GM19025 (cell line): Measurements from ENCODE around the gene YPEL1.
"Not testable (repeated sequence)": the region's sequence is repeated elsewhere in the genome, so short reads cannot be mapped to it uniquely, and the experiment has no call there.

ENCODE experiments used
- ATAC-seq: cut with Tn5 transposase; IDR thresholded peaks from one replicate; pipeline ENCODE4 v1.9.1; 2021; ENCODE audit warnings: mild to moderate bottlenecking, low read depth, moderate library complexity; ENCODE audit not compliant: unreplicated experiment

The YPEL1 gene

DNA sequence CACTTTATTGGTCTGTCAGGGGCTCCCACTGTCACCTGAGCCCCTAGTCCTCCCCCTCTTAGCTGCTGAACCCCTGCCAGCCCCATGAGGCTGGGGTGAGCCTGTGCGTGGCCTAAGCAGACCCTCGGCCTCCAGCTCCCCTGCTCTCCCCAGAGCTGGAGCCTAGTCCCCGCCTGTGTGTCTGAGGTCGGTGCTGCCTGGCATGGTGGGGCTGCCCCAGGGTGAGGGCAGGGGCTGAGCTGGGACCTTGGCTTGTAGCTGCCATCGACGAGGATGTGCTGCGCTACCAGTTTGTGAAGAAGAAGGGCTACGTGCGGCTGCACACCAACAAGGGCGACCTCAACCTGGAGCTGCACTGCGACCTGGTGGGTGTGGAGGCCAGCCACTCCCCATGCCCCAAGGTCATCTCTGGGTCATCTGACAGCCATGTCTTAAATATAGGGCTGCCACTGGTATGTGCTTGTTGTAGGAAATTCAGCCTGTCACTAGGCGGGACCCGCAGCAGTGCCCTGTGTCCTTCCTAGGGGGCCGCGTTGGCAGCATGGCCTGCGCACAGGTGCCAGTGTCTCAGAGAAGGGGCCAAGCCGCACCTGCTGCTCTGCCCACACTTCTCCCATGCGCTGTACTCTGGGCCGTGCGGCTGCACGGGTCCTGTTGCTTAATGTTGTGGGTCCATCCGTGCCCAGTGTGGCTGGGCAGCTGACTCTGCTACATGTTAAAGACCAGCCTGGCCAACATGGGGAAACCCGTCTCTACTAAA, 48.8 kb downstream of the YPEL1 start:
- ATAC-seq: no peak

DNA sequence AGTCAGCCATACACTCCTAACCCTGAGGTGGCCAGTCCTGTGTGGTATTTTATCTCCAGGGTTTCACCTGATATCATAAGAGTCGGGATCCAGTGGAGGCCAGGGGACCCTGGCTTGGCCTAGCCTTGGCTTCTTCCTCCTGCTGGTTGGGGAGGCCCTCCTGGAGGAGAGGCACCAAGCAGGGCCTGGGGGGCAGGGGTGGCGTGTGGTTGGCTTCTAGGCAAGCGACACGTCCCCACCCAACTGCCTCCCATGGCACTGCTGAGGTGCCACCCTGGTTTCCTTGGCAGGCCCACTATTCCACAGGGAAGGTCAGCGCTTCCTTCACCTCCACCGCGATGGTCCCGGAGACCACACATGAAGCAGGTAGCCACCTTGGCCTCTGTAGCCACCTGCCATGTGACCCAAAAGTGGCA, 49.4 kb downstream of the YPEL1 start:
- no peak for ATAC-seq

DNA sequence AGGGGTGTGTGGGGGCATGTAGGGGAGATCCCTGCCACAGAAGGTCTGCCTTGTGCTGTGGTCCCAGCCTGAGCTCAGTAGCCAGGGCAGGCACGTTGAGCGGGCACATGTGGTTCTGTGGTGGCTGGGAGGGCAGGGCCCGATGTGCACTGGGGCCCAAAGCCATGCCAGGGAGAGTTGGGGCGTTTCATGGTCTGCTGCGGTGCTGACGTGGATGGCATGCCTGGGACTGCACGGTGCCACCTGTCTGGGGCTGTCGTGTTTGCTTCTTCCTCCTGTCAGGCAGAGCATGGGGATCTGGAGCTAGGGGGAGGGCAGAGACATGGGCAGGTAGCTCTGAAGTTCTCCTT, 50.5 kb downstream of the YPEL1 start:
- ATAC-seq: no peak

DNA sequence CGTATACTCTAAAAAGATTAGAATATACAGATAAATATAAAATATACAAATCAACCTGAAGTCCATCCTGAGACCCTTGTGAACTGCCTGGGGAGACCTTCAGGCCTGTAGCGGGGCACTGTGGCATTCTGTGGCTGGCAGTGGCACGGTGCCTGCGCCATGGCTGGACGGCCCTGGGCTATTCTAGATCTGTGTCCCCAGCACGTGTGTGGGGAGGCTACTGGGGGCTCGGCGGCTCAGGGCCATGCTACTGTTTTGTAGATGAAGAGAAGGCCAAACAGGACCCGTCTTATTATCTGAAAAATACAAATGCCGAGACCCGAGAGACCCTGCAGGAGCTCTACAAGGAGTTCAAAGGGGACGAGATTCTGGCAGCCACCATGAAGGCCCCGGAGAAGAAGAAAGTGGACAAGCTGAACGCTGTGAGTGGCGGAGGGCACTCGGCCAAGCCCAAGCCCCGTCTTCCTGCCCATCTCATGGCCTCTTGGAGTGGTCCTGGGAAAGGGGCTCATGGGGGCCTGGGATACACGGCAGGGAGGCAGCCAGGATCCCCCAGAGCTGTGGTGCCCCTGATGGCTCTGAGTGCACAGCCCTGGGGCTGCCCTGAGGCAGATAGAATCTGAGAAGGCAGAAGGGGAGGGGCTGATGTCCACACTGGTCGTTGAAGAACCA, 51.0 kb downstream of the YPEL1 start:
- no peak for ATAC-seq

DNA sequence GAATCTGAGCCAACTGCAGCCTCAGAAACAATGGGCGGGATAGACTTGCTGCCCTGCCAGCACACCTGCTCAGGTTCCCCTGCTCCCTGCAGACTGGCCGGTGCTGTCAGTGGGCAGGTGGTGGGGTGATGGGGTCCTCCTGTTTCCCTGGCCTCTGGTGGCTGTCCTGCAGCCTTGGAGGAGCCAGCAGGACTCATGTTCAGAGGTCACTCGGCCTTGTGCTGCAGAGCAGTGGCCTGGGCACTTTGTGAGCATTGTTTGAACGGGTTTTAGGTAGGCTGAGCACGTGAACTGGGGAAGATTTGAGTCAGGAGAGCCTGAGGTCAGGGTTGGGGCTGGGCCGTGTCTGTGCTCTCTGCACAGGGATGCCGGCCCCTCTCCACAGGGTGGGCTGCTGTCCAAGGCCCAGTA, 52.2 kb downstream of the YPEL1 start:
- ATAC-seq: no peak

DNA sequence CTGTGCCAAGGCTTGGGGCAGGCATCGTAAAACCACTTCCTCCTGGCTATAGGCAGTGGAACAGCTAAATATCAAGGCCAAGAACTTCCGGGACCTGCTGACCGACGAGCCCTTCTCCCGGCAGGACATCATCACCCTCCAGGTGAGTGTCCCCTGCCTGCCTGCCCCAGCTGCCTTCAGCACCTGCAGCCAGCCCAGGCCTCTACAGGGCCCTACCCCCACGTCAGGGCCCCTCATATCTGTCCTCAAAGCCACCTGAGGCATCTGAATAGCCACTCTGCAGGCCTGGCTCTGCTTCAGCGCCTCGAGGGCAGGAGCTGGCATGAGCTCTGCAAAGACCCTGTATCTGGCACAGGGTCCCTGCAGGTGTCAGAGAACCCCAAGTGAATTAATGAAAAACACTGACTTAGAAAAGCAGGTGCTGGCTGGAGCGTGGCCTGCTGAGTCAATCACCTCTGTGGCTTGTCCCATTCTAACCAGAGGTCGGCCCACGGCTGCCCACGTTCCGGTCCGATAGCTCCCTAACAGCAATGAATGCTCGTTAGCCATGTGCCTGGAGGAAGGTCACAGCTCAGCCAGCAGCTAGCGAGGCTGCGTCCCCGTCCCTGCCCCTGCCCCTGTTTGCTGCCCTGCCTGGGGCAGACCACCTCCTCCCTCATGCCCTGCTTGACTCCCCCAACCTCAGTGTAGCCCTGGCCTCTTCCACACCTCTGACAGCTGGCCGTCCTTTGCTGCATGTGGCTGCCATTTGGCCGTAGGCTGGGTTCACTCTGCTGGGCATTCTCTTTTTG, 53.0 kb downstream of the YPEL1 start:
- ATAC-seq: no peak

DNA sequence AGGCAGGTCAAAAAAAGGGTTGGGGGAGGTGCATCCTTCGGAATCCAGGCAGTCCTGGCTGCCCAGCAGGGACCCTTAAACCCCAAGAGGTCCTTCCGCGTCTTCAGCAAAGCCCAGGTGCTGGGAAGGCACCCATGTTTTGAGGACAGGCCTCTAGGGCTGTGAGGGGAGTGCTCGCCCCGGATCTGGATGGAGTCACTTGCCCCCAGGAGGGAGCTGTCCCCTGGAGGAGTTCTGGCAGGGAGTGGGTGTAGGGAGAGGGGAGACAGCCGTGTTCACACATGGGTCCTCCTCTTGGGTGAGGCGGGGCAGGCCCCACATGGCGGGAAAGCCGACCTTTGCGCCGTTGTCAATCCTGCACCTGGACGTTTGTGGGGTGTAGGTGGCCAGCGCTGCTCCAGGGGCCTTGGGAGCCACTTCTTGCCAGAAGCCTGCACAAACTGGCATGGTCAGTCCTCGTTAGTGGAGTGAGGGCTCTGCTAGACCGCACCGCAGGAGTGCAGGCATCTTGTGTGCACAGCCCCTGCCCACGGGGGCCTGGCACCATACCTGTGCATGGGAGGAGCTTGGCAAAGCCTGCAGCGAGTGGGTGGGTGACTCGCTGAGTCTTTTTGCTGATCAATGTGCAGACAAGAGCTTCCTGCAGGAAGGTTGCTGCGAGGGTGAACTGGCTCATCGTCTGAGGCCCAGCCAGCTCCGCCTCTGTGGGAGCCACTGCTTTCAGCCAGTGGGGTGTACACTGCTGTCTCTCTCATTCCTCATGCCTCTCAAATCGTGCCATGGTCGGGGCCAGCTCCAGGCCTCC, 53.8 kb downstream of the YPEL1 start:
- ATAC-seq: no peak

DNA sequence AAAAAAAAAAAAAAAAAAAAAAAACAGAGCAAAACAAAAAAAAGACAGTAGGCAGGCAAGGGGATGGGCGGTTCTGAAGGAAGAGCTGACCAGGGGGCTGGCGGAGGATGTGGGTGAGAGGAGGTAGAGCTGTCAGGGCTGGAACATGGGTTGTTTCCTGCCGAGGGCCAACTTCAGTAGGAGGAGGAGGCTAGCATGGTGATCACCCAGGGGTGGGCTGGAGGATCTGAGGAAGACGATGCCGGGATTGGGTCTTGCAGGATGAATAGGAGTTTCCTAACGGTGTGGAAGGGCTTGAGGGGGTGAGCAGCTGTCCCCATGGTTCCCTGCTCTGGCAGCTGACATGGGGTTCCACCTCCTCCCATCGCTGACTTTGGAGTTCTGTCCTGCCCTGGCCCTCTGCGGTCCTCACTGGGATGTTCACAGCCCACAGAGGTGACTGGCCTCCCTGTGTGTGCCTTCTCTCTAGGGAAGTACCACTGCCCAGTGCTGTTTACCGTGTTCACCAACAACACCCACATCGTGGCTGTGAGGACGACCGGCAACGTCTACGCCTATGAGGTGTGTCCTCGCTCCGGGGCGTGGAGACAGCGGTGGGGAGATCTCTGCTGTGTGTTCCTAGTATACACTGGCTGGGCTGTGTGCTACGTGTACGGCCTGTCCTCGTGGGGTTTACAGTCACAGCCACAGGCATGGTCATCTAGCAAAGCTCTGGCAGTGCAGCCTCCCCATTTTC, 54.6 kb downstream of the YPEL1 start:
- ATAC-seq: no peak

DNA sequence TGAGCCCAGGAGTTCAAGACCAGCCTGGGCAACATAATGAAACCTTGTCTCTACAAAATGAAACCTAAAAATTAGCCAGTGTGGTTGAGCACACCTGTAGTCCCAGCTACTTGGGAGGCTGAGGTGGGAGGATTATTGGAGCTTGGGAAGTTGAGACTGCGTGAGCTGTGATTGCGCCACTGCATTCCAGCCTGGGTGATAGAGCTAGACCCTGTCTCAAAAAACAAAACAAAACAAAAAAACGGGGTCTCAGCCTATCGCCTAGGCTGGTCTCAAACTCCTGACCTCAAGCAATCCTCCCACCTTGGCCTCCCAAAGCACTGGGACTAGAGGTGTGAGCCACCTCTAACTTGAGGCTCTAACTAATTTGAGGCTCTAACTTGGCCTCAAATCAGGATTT, 56.2 kb downstream of the YPEL1 start:
- no peak for ATAC-seq

DNA sequence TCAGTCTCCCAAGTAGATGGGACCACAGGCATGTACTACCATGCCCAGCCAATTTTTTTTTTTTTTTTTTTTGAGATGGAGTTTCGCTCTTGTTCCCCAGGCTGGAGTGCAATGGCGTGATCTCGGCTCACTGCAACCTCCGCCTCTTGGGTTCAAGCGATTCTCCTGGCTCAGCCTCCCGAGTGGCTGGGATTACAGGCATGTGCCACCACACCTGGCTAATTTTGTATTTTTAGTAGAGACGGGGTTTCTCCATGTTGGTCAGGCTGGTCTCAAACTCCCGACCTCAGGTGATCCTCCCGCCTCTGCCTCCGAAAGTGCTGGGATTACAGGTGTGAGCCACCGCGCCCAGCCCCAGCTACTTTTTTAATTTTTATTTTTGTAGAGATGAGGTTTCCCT, 56.8 kb downstream of the YPEL1 start:
- ATAC-seq: not testable (repeated sequence)

DNA sequence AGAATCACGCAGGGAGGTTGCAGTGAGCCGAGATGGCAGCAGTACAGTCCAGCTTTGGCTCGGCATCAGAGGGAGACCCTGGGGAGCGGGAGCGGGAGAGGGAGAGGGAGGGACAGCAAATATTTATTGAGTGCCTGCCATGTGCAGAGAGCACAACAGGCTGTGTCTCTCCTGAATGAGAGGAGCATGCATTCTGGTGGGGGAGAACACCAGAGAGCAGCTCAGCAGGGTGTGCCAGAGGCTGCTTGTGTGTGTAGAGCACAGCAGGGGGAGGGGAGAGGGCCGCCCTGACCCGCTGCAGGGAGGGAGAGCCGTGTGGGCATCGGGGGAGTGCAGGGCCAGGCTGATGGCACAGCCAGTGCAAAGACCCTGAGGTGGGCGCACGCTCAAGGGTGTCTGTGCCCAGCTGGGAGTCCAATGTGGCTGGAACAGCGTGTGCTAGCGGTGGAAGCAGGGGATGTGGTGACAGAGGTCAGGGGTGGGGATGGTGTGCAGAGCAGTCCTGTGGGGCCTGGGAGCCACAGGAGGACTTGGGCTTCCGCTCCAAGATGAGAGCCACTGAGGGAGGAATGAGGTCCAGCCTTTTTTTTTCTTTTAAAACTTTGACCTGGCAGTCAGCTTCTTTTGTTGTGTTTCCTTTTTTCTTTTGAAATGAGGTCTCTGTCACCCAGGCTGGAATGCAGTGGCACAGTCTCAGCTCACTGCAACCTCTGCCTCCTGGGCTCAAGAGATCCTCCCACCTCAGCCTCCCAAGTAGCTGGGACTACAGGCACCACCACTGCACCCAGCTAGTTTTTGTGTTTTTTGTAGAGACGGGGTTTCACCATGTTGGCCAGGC, 57.8 kb downstream of the YPEL1 start:
- no peak for ATAC-seq

DNA sequence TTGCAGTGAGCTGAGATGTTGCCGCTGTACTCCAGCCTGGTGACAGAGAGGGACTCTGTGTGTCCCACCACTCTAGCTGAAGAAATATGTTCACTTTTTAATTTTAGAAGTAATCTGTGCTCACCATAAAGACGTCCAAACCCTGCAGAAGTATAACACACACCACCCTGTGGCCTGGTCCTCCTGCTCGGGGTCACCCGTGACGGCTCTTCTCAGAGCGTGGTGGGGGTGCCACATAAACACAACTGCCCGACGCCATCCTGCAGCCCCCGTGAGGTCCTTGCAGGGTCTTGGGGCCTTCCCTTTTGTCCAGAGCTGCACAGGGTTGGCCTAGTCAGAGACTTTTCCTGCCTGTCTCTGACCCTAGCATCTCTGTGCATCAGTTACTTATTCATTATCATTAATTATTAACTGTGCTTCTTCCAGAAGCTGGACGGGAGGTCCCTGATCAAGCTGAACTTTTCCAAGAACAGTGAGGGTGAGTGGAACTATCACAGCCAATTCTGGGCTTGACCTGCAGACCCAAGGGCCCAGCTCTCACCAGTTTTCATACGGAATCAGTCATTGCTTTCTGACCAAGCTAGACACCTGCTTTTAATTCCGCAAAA, 60.9 kb downstream of the YPEL1 start:
- no peak for ATAC-seq

DNA sequence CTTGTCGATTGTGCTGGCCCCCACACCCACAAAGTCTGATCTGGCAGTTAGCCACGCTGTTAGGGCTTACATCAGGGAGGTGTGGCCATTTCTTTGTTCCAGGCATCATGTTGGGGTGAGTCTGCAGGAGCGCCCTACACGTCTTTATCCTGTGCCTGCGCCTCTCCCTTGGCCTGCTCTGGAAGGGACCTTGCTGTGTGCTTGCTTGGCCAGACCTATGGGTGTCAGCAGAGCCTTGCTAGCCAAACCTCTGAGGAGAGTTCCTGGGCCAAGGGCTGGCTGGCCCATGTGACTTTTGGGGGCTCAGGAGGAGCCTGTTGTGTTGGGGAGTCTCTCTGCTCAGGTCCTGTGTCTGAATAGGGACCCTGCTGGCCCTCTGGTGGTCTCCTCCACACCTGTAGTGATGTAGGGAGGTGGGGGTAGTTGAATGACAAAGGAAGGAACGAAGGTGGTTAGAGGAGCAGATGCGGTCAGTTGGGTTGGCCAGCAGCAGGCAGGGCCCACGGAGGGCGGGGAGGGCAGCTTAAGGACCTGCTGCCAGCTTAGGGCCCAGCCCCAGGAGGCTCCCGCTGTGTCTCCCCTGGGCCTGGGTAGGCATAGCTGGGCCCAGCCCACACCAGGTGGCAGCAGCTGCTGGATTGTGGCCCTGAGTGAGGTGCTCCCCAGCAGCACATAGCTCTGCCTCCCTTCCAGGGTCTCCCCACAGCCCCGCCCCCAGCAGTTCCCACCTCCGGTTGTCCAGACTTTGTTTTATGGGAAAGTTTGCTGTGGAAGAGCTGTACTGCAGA, 61.9 kb downstream of the YPEL1 start:
- no peak for ATAC-seq

DNA sequence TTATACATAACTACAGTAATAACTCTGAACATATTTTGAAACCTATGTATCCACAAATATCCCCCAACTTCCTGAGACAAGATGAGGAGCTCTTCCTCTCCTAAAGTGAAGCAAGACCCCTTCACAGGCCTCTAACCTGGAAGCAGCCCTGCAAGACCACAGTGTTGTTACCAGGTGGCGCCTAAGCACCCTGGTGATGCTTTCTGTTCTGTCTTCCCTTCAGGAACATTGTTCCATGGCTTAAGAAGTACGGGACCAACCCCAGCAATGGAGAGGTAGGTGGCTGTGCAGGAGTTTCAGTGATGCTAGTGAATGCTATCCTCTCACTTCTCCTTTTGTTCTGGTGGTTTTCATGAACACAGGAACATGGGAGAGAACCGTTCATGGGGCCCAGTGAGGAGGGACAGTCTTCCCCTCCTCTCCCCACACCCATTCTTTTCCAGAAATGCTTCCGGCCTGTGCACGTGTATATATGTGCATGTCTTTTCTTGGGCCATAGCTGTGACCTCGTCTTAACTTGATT, 63.4 kb downstream of the YPEL1 start:
- no peak for ATAC-seq

DNA sequence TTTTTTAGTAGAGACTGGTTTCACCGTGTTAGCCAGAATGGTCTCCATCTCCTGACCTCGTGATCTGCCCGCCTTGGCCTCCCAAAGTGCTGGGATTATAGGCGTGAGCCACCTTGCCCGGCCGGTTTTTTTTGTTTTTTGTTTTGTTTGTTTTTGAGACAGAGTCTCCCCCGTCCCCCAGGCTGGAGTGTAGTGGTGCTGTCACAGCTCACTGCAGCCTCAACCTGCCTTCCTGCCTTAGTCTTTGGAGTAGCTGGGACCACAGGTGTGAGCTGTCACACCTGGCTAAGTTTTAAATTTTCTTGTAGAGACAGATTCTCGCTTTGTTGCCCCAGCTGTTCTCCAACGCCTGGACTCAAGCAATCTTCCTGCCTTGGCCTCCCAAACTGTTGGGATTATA, 66.6 kb downstream of the YPEL1 start:
- ATAC-seq: no peak

DNA sequence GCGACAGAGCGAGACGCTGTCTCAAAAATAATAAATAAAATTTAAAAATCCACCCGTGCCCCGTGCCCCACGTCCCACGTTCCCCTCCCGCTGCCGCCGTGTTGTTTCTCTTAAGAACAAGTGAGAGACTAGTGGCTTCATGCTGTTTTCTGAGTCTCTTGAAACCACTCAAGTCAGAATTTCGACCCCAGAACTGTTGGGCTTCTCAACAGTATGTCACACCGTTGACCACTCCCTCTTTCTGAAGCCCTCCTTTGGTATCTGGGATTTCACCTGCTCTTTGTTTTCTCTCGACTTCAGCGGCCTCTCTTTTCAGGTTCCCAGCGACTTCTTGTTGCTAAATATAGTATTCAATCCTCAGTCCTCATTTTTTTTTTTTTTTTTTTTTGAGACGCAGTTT, 68.8 kb downstream of the YPEL1 start:
- no peak for ATAC-seq

DNA sequence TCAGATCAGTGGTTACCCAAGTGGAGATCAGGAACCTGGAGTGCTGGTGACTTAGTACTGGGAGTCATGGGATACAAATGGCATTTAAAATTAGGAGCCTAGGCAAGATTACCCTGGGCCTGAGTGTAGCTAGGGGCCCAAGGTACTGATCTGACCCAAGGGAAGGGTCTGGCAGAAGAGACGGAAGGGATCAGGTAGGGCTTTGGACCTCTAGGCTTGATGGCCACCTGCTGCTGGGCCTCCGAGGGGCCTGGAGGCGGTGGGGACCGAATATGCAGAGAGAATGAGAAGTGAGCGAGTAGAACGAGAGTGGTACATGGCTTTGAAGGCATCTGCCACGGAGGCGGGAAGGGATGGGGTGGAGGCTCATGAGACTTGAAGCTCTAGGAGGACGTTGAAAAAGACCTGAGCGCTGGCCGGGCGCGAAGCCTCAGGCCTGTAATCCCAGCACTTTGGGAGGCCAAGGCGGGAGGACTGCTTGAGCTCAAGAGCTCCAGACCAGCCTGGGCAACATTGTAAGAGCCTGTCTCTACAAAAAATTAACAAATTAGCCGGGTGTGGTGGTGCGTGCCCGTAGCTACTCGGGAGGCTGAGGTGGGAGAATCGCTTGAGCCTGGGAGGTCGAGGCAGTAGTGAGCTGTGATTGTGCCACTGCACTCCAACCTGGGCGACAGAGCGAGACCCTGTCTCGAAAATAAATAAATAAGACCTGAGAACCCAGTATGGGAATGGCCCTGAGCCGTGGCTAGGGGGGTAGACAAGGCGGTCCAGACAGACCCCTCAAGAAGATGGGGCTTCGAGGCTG, 70.3 kb downstream of the YPEL1 start:
- no peak for ATAC-seq
